IMR-90 (cell line): Measurements from ENCODE around the gene GNAO1. TPM values are rescaled to one million over a fixed set of nuclear protein-coding genes. Genes with fewer than 3 reads are reported as not detected.

ENCODE experiments used
- CTCF ChIP-seq: conservative IDR thresholded peaks from 2 replicates; pipeline ENCODE4 v1.5.1; 2012; ENCODE audit warnings: mild to moderate bottlenecking, low read depth, low read length, improper control_type of control experiment
- polyA plus RNA-seq, 3 experiments: library from polyadenylated mRNA; depleted of rRNA; stranded (reverse); fragments of >200 nt; gene quantifications; 2 replicates each; pipeline ENCODE4 v1.2.3, GENCODE V29; 2012; ENCODE audit warnings: low replicate concordance in 1 of 3
- total RNA-seq: library from RNA; depleted of rRNA; stranded (reverse); fragments of >200 nt; gene quantifications from 2 replicates; pipeline ENCODE4 v1.2.3, GENCODE V29; 2012

The GNAO1 gene
- total and polyA plus RNA-seq, 2 of the 4 experiments (the other 2 are of a cell fraction), result under 0.01 to 0.07 TPM

- no peak for TF ChIP-seq CTCF
Observed at GRCh38 chr16:56352351-56353053, 161.2 kb downstream of the GNAO1 start (continued).
